Renal pelvis (tissue), 4 donors: ENCODE data around the gene COL23A1. TPM values are rescaled to one million over a fixed set of nuclear protein-coding genes. Genes with fewer than 3 reads are reported as not detected.
A peak's percentile ranks its signal among the peaks of the same experiment; 100 is the strongest.
"Not testable (repeated sequence)": the region's sequence is repeated elsewhere in the genome, so short reads cannot be mapped to it uniquely, and the experiment has no call there.

Source experiments
- DNase-seq: peaks from one replicate; pipeline ENCODE4 v3.0.0-alpha.2; 2013
- polyA plus RNA-seq, 3 donors: library from polyadenylated mRNA; unstranded; fragments of 120-200 nt; gene quantifications; one replicate each; pipeline ENCODE4 v1.2.1, GENCODE V29; 2013; ENCODE audit not compliant: insufficient read length in 3 of 3

Gene COL23A1
- polyA plus RNA-seq, 3 donors: 6.3 to 9.0 (median 7.1) TPM

DNA sequence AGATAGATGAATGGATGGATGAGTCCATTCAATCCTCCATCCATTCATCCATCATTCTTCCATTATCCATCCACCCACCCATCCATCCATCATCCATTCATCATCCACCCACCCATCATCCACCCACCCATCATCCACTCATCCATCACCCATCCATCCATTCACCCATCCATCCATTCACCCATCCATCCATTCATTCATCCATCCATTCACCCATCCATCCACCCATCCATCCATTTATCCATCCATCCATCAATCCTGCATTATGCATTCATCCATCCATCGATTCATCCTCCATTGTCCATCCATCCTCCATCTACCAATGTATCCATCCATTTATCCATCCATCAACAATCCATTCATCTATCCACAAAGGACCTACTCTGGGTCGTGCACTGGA, 344.8 kb downstream of the COL23A1 start:
- DNase-seq: no peak

DNA sequence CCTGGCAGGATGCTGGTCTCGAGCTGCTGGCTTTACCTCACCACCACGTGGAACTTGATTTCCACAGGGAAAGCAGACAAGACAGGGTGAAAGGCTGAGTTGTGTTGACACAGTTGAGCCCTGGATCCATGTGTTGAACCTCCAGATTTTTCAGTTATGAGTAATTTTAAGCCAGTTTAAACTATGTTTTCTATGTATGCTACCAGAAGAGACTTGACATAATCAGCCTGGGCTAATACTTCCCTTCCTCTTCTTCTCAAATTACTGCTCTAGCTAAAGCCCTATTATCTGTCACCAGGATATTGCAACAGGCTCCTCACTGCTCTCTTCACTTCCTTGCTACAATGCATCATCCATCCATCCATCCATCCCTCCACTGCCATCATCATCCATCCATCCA, 345.6 kb downstream of the COL23A1 start:
- no peak for DNase-seq

DNA sequence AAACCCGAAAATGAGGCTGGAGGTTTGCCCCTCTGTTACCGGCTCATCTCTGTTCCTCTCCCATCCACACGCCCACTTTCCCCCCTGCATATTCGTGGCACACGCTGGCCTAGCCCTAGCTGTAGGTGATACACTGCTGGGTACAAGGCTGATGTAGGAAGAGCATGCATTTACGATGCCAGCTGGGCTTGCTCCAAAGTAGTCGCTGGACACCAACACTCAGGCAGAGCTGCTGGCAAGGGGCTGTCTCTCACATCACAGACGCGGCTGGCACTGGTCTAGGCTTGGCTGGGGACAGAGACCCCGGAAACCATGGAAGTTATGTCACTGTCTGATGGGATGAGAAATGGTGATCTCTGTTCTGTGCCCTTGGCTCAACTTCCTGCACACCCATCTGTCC, 347.8 kb downstream of the COL23A1 start:
- DNase-seq: no peak

- DNase-seq: no peak
Observed at GRCh38 chr5:178241688-178242231, 348.4 kb downstream of the COL23A1 start.

DNA sequence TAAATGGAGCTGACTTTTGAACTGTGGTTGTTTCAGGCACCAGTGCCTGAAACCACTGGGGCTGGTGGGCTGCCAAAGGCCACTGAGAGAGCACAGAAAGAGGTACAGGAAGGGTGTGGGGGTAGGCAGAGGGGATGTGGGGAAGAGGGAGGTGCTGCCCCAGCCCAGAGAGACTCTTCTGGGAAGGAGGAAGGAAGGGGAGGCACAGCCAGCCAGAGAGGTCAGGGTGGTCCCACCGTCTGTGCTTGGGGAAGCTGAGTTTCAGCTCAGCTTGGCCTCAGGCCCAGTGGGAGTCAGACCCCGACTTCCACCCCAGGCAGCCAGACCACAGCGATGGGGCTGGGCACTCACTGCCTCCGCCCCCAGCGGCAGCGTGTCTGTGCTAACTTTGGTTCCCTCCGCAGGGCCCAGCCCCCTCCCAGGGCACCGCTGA, 348.9 kb downstream of the COL23A1 start:
- no peak for DNase-seq

GRCh38 chr5:178240766-178241165, 349.4 kb downstream of the COL23A1 start:
- no peak for DNase-seq

GRCh38 chr5:178240341-178240741, 349.9 kb downstream of the COL23A1 start:
- no peak for DNase-seq

DNA sequence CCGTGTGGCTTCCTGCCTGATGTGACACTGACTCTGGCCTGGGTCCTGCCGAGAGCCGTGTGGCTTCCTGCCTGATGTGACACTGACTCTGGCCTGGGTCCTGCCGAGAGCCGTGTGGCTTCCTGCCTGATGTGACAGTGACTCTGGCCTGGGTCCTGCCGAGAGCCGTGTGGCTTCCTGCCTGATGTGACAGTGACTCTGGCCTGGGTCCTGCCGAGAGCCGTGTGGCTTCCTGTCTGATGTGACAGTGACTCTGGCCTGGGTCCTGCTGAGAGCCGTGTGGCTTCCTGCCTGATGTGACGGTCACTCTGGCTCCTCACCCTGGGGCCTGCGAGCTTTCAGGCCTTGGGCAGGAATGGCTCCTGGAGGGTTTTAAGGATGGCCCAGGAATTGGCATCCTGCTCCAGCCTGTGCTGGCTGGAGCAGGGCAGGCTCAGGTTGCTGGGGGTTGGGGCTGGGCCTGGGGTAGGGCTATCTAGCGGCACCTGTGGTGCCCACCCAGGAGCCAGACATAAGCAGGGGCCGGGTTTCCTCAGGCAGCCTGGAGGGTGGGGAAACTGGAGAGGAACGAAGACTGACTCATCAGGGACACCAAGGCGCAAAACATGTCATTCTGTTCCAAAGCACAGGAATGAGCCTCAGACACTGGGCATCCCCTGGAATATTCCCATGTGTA, 350.4 kb downstream of the COL23A1 start:
- DNase-seq: not testable (repeated sequence)

GRCh38 chr5:178238711-178239592, 351.2 kb downstream of the COL23A1 start:
- DNase-seq: no peak

DNA sequence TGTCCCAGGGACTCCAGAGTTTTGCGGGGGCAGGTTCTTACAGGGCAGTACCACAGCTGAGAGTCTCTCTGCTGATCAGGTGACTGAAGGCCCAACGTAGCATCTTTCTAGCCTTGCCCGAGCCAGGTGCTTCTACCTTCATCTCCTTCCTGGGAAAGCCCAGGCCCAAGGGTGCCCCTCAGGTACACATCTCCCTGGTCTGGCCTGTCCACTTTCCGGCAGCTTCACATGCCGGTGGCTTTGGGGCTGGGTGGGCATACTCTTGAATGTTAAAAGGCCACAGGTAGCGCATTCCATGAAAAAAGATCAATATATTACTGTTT, 351.9 kb downstream of the COL23A1 start:
- DNase-seq: no peak

- DNase-seq: no peak
Observed at GRCh38 chr5:178237431-178238312, 352.5 kb downstream of the COL23A1 start.

GRCh38 chr5:178236679-178237078, 353.5 kb downstream of the COL23A1 start:
- no peak for DNase-seq

DNA sequence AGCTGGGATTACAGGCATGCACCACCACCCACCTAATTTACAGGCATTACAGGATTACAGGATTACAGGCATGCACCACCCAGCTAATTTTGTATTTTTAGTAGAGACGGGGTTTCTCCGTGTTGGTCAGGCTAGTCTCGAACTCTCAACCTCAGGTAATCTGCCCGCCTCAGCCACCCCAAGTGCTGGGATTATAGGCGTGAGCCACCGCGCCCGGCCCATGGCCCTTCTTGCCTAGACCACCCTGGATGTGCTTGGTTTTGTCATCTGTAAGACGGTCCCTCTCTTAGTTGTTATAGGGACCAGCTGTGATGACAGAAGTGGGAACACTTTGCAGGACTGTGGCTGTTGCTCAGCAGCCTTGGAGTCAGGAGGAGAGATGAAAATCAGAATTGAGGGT, 354.1 kb downstream of the COL23A1 start:
- no peak for DNase-seq

- no peak for DNase-seq
Observed at GRCh38 chr5:178235588-178235974, 354.6 kb downstream of the COL23A1 start.

DNA sequence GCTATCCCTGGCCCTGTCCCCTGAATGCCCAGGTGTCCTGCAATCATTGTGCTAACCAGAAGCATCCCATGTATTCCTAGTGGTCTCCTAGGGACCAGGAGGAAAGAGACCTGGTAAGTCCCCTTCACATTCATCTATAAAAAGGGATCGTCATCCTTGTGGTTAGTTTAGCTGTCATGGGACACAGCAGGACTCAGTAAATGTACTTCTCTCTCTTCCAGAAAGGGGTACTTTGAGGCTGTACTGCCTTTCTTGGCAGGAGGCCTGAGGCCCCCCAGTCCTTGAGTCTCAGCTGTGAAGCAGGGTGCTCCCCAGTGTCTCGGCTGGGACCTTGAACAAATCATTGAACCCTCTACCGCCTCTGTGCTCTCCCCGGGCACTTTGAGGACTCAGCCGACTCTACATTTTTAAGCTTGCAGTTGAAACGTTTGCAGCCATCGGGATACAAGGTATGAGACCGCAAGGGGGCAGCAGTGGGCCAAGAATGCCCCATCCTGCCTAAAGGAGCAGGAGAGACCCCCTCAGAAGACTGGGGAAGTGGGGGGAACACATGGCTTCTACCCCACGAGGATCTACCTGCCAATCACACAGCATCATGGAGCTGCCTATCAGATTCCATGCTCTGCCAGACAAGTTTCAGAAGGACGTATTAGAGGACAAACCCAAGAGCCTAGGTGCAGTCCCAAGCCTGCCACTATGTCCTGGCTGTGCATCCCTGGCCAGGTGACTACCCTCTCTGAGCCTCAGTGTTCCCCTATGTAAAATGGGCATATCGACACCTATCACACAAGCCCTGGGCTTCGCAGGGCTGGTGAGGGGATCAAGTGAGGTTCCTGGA, 355.2 kb downstream of the COL23A1 start:
- peak; percentile 67 for DNase-seq

DNA sequence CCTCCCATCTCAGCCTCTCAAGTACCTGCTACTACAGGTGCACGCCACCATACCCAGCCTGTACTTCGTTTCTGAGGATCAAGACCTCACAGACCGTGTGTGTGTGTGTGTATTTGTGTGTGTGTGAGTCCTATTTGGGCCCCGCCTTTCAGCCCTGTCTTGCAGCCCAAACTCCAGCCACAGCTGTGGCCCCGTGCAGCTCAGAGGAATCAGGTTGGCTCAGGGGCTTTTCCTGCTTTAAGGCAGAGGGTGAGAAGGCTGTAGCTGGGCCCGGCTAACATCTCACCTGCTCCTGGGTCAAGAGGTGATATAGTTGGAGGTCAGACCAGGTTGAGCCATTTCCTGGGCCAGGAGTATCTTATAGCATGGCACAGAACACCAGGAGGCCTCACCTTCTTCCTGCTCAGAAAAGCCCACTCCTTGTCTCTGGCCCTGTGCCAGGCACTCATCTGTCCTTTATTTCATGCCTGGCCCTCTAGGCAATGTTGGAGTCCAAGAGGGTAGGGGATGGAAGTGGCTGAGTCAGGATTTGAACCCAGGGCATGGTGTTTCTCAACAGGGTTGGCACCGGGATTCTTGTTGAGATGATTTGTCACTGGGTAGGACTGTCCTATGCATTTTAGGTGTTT, 356.0 kb downstream of the COL23A1 start:
- no peak for DNase-seq

GRCh38 chr5:178232920-178233429, 357.2 kb downstream of the COL23A1 start:
- no peak for DNase-seq

DNA sequence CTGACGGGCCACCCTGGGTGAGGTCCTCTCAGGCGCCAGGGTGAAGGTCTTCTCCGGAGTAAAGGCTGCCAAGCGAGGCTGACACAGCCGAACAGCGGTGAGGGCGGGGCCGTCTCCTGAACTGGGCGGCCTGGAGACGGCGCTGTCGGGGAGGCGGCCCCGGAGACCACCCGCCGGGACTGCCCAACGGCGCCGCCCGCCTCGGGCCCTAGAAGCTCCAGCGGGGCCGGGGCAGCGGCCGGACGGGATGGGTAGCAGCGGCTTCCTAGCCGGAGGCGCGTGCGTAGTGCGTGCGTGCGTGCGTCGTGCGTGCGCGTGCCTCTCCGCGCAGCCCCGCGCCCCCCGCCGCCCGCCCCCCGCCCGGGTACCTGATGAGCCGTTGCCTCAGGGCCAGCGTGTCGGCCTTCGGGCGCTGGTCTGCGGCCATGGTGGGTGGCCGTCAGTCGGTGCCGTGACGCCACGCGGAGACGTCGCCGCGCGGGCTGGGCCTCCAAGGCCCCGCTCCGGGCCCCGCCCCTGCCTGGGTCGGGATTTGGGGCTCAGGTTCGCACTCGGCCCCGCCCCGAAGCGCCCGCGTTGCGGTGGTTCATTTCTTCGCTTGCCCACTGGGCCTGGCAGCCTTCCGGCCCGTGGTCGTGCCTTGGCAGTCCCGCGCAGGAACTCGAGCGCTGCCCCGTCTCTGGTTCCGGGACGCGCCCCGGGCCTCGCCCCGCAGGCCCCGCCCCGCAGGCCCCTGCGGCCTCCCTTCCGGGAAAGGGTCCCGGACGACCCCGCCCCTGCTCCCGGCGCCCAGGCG, 357.9 kb downstream of the COL23A1 start, which contains the start of gene PHYKPL:
PHYKPL (minus strand) TSS at position 679 of the 796 bp plus-strand sequence; CDS start at position 427, 252 bp downstream.
- DNase-seq: peak; percentile 66

DNA sequence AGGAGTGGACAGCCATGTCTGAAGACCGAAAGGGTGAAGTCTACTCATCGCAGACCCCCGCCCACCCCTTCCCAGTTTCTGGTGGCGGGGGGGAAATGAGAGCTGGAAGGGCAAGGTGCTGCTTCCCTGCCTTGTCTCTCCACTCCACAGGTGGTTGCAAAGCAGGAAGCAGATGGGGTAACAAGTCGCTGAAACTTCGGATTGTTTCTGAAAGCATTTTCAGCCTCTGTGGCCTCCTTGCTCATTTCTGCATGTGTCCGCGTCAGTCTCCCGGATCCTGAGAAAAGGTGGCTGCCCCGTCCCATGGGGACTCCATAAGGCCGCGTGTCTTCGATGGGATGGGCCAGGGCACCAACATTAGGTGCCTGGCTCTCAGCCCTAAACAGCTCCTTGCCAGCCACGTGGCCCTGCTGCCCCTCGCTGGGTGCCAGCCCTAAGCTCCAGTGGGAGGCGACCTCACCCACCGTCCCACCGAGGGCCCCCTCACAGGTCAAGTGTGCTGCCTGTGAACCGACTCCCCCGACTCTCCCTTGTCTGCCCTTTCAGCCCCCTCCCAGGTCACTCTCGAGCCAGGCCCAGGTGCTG, 358.6 kb downstream of the COL23A1 start:
- DNase-seq: no peak
